ENCODE data around the gene ANKRD11. TPM values are rescaled to one million over a fixed set of nuclear protein-coding genes. Genes with fewer than 3 reads are reported as not detected.
"Not testable (repeated sequence)": the region's sequence is repeated elsewhere in the genome, so short reads cannot be mapped to it uniquely, and the experiment has no call there.

ANKRD11 gene
- total RNA-seq, 1 experiment from 2014 or later = 99.4 TPM

DNA sequence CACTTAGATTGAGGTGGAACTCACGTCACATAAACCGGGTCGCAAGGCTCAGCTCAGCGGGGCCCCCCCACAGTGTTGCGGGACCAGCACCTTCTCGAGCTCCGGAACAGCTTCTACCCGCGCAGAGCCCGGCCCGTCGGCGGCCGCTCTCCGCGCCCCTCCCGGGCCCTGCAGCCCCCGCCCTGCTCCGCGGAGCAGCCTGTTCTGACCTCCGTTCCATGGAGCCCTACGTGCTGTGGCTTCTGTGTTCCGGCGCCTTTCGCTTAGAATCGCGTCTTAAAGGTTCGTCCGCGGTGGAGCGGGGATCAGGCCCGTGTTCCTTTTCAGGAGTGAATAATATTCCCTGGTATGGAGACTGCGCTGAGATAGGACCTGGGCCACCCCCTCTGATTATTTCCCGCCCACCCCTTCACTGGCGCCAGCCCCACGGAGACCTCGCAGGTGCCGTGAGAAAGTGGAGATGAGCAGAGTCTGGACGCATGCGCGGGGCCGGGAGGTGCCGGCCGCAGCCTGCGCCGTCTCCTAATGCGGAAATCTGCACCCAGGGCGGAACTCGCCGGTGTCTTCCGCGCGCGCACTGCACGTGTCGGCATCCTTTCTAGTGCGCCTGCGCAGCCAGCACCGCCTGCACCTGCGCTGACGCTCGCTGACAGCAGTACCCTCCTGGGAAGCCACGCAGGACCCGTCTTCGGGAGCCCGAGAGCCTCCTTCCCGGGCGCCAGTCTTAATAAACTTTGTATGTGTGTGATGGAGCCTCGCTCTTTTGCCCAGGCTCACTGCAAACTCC, 242.0 kb downstream of the ANKRD11 start:
- no peak for DNase-seq (ENCODE audit: low read depth, low spot score)
- TF ChIP-seq POLR2AphosphoS5 (IDR thresholded peaks at IDR 0.05; ENCODE audit: low read depth, low read length) = no peak
- TF ChIP-seq, protein P1, sequence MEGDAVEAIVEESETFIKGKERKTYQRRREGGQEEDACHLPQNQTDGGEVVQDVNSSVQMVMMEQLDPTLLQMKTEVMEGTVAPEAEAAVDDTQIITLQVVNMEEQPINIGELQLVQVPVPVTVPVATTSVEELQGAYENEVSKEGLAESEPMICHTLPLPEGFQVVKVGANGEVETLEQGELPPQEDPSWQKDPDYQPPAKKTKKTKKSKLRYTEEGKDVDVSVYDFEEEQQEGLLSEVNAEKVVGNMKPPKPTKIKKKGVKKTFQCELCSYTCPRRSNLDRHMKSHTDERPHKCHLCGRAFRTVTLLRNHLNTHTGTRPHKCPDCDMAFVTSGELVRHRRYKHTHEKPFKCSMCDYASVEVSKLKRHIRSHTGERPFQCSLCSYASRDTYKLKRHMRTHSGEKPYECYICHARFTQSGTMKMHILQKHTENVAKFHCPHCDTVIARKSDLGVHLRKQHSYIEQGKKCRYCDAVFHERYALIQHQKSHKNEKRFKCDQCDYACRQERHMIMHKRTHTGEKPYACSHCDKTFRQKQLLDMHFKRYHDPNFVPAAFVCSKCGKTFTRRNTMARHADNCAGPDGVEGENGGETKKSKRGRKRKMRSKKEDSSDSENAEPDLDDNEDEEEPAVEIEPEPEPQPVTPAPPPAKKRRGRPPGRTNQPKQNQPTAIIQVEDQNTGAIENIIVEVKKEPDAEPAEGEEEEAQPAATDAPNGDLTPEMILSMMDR (IDR thresholded peaks at IDR 0.05) = no peak
- BruUV-seq (replicated peaks) = TSS peak; percentile 50
- no peaks in the 10 kb centered on the region; the same call in 1 of the 2 replicates for H3K9me3 ChIP-seq (ENCODE audit: control insufficient read depth, insufficient read depth, low read depth, low read length)
- H3K27ac ChIP-seq (ENCODE audit: low read length) = peak overlapping the region; percentile 34; the same call in 1 of the 2 replicates
- CTCF ChIA-PET = no interaction called here
- 0 out of 2 replicates have a peak, but pooled peaks have one; percentile 3 for ATAC-seq
- peak overlapping the region; percentile 46 to 58 for H3K4me3 ChIP-seq (ENCODE audit: low read depth in 2 of 2, low read length in 2 of 2)
- no peaks in the 10 kb centered on the region for H3K4me1 ChIP-seq (ENCODE audit: control insufficient read depth, insufficient read depth, low read length)
- no peaks in the 10 kb centered on the region for H3K36me3 ChIP-seq (ENCODE audit: control insufficient read depth, insufficient read depth, low read length)
- in situ Hi-C loops (cut with HindIII; ENCODE audit: low pct_unique_long_range_greater_than_20kb, low sequenced_read_pairs) (no loop called here), intact Hi-C loops (cut with micrococcal nuclease; ENCODE audit: unreplicated experiment) (no loop called here)
- POLR2A ChIA-PET = interaction anchor here (0.5 kb wide), 1 partner anchor 16 kb away, joined by 3 read pairs; no protein-coding TSS in a partner anchor
- no peaks in the 10 kb centered on the region for H3K27me3 ChIP-seq (ENCODE audit: control insufficient read depth, insufficient read depth, low read length)

- Histone ChIP-seq H3K27ac (ENCODE audit: low read length) (peak overlapping the region; percentile 34; the same call in 1 of the 2 replicates), H3K4me3 (ENCODE audit: low read depth in 2 of 2, low read length in 2 of 2) (peak overlapping the region; percentile 46 to 58)
- H3K36me3 ChIP-seq (ENCODE audit: control insufficient read depth, insufficient read depth, low read length); H3K9me3 ChIP-seq (ENCODE audit: control insufficient read depth, insufficient read depth, low read depth, low read length); BruUV-seq (replicated peaks); DNase-seq (ENCODE audit: low read depth, low spot score); in situ Hi-C loops (cut with HindIII; ENCODE audit: low pct_unique_long_range_greater_than_20kb, low sequenced_read_pairs); CTCF ChIA-PET; H3K27me3 ChIP-seq (ENCODE audit: control insufficient read depth, insufficient read depth, low read length); H3K4me1 ChIP-seq (ENCODE audit: control insufficient read depth, insufficient read depth, low read length); intact Hi-C loops (cut with micrococcal nuclease; ENCODE audit: unreplicated experiment): not testable (repeated sequence)
- POLR2A ChIA-PET = interaction anchor here (0.7 kb wide), 1 partner anchor 154 kb away, joined by 4 read pairs; the partner anchor contains the start of gene ACSF3
- peak; percentile 83 for ATAC-seq
These were observed 242.7 kb downstream of the ANKRD11 start for GRCh38 chr16:89247734-89248075.

DNA sequence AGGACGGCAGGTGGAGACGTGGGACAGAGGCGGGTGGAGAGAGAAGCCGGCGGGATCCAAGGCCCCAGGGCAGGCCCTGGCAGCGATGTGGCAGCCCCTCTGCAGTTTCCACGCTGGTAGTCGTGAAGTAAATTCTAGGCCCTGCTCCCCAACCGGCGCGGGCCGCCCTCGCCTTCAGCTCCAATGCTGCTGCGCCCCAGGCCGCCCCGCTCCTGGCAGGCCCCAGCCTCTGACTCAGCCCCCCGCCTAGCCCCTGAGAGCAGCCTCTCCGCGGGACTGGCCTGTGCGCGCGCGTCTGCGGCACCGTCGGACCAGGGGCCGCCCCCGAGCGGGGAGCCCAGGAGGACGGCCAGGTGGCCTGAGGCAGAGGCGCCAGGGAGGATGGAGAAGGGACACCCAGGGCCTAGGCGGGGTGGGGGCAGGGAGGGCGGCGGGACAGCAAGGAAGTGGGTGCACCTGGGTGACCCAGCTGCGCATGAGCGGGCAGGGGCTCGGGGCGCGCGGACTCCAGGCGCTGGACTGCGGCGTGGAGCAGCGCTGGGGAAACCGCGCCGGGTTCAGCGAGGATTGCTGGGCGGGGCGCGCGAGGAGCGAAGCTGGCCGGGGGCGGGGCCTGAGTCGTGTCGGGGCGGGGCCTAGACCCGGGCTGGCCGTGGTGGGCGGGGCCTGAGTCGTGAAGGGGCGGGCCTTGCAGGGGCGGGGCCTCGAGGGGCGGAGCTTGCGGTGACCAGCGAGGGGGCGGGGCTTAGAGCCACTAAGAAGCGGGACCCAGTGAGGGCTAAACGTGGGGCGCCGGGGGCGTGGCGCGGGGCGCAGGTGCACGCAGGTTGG, 243.2 kb downstream of the ANKRD11 start:
- Histone ChIP-seq H3K4me1 (ENCODE audit: control insufficient read depth, insufficient read depth, low read length) (no peaks in the 10 kb centered on the region), H3K4me3 (ENCODE audit: low read depth in 2 of 2, low read length in 2 of 2) (peak overlapping the region; percentile 48 to 51), H3K9me3 (ENCODE audit: control insufficient read depth, insufficient read depth, low read depth, low read length) (no peaks in the 10 kb centered on the region; the same call in 1 of the 2 replicates), H3K27me3 (ENCODE audit: control insufficient read depth, insufficient read depth, low read length) (no peaks in the 10 kb centered on the region), H3K27ac (ENCODE audit: low read length) (peak overlapping the region; percentile 59), H3K36me3 (ENCODE audit: control insufficient read depth, insufficient read depth, low read length) (no peaks in the 10 kb centered on the region)
- ATAC-seq (peak; percentile 93), DNase-seq (ENCODE audit: low read depth, low spot score) (no peak)
- BruUV-seq (replicated peaks) = no TSS peak
- ChIA-PET POLR2A (interaction anchor here (0.6 to 0.7 kb wide), 2 partner anchors 154 to 162 kb away, joined by 3 to 4 read pairs; partner anchors contain the start of gene ACSF3), CTCF (no interaction called here)
- intact Hi-C loops (cut with micrococcal nuclease; ENCODE audit: unreplicated experiment) = no loop called here
- in situ Hi-C loops (cut with HindIII; ENCODE audit: low pct_unique_long_range_greater_than_20kb, low sequenced_read_pairs) = no loop called here
- no peak for TF ChIP-seq POLR2AphosphoS5 (IDR thresholded peaks at IDR 0.05; ENCODE audit: low read depth, low read length)
- no peak for TF ChIP-seq SIN3A (IDR thresholded peaks at IDR 0.05; ENCODE audit: borderline replicate concordance, insufficient read depth, low read depth, low read length)
- no peak for TF ChIP-seq TCF7L2 (IDR thresholded peaks at IDR 0.05; ENCODE audit: low read depth, low read length)
- TF ChIP-seq REST (IDR thresholded peaks at IDR 0.05; ENCODE audit: insufficient read depth in 1 of 2, low read depth in 2 of 2, low read length in 1 of 2) = no peak
- TF ChIP-seq, protein P1 (IDR thresholded peaks at IDR 0.05) = no peak

All from Panc1 (cell line).